Fibroblast of peridontal ligament (primary cell): ENCODE results near the gene TM2D1.
"Not testable (repeated sequence)": the region's sequence is repeated elsewhere in the genome, so short reads cannot be mapped to it uniquely, and the experiment has no call there.

Source experiments
- DNase-seq: peaks from one replicate; pipeline ENCODE4 v3.0.0-alpha.2; 2010; ENCODE audit errors: extremely low read depth

The TM2D1 gene

GRCh38 chr1:61718996-61719663 is 5.8 kb downstream of the TM2D1 start:
- DNase-seq, result not testable (repeated sequence)

GRCh38 chr1:61711969-61712368 is 13.0 kb downstream of the TM2D1 start:
- no peak for DNase-seq

GRCh38 chr1:61711257-61711656 is 13.7 kb downstream of the TM2D1 start:
- peak; percentile 66 for DNase-seq

- DNase-seq, result no peak
These were observed 15.0 kb downstream of the TM2D1 start for GRCh38 chr1:61709908-61710289.

- no peak for DNase-seq
These were observed 15.7 kb downstream of the TM2D1 start for GRCh38 chr1:61708953-61709907.

- no peak for DNase-seq
These were observed 24.8 kb downstream of the TM2D1 start for GRCh38 chr1:61699911-61700851.

- DNase-seq, result peak; percentile 67
These were observed 32.7 kb downstream of the TM2D1 start for GRCh38 chr1:61692155-61692800.

- no peak for DNase-seq
These were observed 37.0 kb downstream of the TM2D1 start for GRCh38 chr1:61687901-61688300.

GRCh38 chr1:61682891-61683290 is 42.0 kb downstream of the TM2D1 start:
- no peak for DNase-seq

- no peak for DNase-seq
These were observed 44.4 kb downstream of the TM2D1 start for GRCh38 chr1:61680500-61680899.

GRCh38 chr1:61676881-61677280 is 48.1 kb downstream of the TM2D1 start:
- DNase-seq, result not testable (repeated sequence)

GRCh38 chr1:61674221-61674620 is 50.7 kb downstream of the TM2D1 start:
- peak; percentile 31 for DNase-seq

GRCh38 chr1:61672376-61672775 is 52.6 kb downstream of the TM2D1 start:
- DNase-seq, result no peak

GRCh38 chr1:61670445-61670844 is 54.5 kb downstream of the TM2D1 start:
- no peak for DNase-seq

GRCh38 chr1:61670016-61670415 is 54.9 kb downstream of the TM2D1 start:
- peak; percentile 30 for DNase-seq

- no peak for DNase-seq
These were observed 65.9 kb downstream of the TM2D1 start for GRCh38 chr1:61659061-61659460.

GRCh38 chr1:61655453-61655852 is 69.5 kb downstream of the TM2D1 start:
- DNase-seq, result no peak

GRCh38 chr1:61654067-61654466 is 70.9 kb downstream of the TM2D1 start:
- no peak for DNase-seq

- DNase-seq, result no peak
These were observed 75.8 kb downstream of the TM2D1 start for GRCh38 chr1:61648983-61649742.

- no peak for DNase-seq
These were observed 77.8 kb downstream of the TM2D1 start for GRCh38 chr1:61647142-61647541.

- DNase-seq, result no peak
These were observed 79.5 kb downstream of the TM2D1 start for GRCh38 chr1:61645476-61645875.
